Cerebellar nuclear complex (tissue), 1 donor: ENCODE results near the gene TTC23L.

Experiments
- DNase-seq, 2 experiments: peaks; one replicate each; lab custom pipeline; 2025; lab: John Stamatoyannopoulos, UW

Gene TTC23L

GRCh38 chr5:34833090-34833489 lies 5.9 kb upstream of the TTC23L start:
- no peak for DNase-seq

- no peak for DNase-seq
Measured at GRCh38 chr5:34833976-34834793, 4.8 kb upstream of the TTC23L start.

GRCh38 chr5:34834794-34835089 lies 4.2 kb upstream of the TTC23L start:
- no peak for DNase-seq

DNA sequence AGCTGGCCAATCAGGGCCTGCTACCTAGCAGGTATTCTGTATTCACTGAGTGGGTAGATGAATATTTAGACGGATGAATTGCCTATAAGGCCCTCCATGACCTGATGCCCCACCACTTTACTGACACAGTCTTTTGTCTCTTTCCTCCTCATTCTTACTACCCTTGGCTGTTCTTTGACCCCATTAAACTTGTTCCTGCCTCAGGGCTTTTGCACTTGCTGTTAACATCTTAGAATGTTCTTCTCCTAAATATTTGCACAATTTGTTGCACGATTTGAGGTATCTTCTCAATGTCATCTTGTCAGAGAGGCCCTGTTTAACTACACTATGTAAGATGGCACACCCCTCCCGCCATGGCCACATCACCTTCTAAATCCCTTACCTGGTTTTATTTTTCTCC lies 3.3 kb upstream of the TTC23L start:
- DNase-seq = no peak

DNA sequence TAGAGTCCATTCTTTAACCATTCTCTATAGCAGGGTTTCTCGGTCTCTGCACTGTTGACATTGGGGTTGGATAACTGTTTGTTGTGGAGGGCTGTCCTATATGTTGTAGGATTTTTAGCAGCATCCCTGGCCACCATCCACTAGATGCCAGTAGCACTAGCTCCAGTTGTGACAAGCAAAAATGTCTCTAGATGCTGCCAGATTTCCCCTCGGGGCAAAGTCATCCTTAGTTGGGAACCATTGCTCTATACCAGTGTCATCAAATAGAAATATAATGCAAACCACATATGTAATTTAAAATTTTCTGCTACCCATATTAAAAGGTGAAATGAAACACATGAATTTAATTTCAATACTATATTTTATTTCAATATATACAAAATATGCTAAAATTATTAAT lies 2.9 kb downstream of the TTC23L start:
- no peak for DNase-seq

- DNase-seq = no peak
Measured at GRCh38 chr5:34842554-34842953, 3.6 kb downstream of the TTC23L start.

GRCh38 chr5:34843497-34843896 lies 4.5 kb downstream of the TTC23L start:
- DNase-seq = no peak

DNA sequence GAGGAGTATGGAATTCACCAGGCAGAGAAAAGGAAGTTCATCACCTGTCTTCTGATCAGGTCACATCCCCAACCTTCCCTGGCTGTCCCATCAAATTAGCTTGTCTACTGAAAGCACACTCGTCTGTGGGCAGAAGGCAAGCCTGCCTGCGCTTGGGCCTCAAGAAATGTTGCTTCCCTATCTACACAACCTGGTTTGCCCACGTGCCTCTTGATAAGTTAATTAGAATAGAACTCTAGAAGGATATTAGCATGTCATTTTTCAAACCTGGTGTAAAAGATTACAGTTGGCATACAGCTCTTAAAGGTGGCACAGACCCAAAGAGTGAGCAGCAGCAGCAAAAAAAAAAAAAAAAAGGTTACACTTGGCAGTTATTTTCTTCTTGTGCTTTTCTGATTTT lies 5.1 kb downstream of the TTC23L start:
- DNase-seq = no peak

GRCh38 chr5:34844999-34845398 lies 6.0 kb downstream of the TTC23L start:
- no peak for DNase-seq

- no peak for DNase-seq
Measured at GRCh38 chr5:34847056-34847455, 8.1 kb downstream of the TTC23L start.

DNA sequence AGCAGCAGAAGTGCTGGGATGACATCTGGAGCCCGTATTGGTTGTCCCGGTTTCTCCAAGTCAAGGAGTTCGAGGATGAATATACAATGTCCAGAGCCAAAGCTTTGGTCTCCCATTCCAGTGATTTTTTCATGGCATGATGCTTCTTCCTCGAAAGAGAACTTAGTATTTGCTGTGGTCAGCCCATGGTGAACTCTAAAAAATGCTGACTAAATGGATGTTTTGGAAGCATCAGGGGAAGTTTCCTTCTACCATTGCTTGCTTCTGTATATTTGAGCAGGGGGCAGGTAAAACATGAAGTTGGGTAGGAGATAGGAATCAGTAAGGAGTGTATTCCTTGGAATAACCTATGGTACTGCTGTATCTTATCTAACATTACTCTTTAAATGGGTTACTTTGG lies 8.6 kb downstream of the TTC23L start:
- DNase-seq = no peak

DNA sequence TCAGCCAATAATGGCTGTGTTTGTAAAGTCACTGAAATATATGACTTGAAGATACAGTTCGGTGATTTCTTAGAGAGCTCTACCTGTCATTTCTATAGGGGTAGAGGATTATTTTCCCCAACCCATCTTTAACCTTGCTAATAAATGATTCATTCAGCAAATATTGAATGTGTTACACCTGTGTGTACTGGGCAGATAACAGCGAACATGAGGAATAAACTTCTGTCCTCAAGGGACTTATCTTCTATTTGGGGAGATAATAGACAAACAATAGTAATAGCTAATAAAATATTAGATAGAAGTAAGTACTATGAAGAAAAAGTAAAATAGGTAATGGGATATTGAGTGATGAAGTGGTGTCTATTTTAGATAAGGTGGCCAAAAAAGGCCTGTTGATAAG lies 9.3 kb downstream of the TTC23L start:
- no peak for DNase-seq

- DNase-seq = no peak
Measured at GRCh38 chr5:34849253-34849652, 10.3 kb downstream of the TTC23L start.

DNA sequence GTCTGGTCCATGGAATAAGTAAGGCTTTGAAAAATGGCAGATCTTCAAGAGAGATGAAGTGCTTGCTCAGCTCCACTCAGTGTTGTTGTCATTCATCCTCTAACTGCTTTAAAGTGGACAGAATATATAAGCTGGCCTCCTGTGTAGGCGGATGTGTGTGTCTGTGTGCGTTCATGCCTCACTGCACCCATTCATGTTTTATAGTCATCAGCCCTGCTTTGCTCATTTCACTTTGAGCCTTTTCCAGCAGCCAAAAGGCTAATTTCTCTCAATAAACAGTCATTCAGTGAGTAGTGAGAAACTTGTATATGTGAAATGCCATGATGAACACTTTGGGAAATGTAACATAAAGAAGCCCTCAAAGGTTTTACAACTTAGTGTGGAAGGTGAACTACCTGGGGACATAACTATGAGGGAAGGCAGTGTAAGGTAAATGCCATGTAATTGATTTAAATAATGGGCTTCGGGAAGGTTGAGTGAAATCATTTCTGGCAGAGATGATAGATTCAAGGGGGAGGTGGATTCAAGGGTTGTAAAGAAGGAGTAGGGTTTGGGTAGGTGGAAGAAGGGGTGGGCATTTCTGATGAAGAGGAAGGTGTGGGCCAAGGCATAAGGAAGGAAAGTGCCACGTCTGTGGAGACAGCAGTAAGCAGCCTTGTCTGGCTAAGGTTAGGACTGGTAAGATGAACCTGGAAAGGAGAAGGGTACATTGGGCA lies 15.7 kb downstream of the TTC23L start:
- DNase-seq = no peak

DNA sequence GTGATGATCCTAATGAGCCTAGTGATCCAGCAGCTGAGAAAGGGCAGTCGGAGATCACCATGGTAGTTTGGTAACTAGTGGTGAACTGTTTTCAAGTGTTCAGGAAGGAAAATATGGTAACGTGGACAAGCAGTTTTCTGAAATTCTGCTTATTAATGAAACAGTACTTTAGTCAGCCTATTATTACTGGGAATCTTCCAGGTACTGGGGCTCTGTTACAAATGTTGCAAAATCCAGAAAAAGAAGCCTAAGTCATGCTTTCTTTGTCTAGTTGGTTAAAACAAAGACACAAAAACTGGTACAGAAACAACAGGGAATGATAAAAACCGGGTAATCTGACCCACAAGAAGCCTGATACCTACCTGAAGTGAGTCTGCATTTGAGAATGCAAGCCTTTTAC lies 18.2 kb downstream of the TTC23L start:
- DNase-seq = no peak

GRCh38 chr5:34857894-34858293 lies 18.9 kb downstream of the TTC23L start:
- no peak for DNase-seq

- DNase-seq = no peak
Measured at GRCh38 chr5:34858790-34859189, 19.8 kb downstream of the TTC23L start.

DNA sequence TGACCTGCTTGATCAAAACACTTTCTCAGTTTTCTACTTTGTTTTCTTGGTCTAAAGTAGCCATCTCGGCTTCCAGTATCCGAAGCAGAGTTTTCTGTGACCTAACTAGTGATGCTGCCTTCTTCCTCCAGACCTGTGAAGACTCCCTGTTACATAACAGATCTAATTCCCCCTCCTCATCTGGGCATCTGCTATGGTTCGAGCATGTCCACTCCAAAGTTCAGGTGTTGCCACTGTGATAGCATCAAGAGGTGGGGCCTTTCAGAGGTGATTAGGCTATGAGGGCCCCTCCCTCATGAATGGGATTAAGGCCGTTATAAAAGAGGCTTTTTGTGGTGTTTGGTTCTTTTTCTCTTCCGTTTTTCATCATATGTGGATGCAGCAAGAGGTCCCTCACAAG lies 20.3 kb downstream of the TTC23L start:
- no peak for DNase-seq

GRCh38 chr5:34863946-34864345 lies 25.0 kb downstream of the TTC23L start:
- no peak for DNase-seq

GRCh38 chr5:34865091-34865490 lies 26.1 kb downstream of the TTC23L start:
- DNase-seq = no peak

DNA sequence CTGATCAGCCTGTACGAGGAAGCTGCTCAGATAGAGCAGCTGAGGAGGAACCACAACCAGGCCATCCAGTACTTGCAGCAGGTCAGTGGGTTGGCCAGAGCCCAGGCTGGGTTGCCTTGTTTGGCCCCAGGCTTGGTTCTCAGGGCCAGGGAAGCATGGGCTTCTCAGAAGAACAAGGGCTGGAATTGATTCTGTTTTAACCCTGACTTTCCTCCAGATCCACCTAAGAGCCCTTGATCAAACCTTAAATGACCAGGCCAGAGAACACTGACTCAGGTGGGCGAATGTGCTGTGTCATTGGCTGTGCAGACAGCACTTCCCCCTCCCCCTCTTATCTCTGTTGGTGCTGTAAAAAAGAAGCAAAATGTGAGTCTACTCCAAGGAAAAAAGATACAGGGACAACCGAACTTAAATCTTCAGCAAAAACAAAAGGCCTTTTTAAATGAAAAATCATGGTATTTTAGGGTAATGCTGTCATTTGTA lies 28.1 kb downstream of the TTC23L start:
- DNase-seq = no peak

GRCh38 chr5:34867660-34868059 lies 28.7 kb downstream of the TTC23L start:
- DNase-seq = no peak

GRCh38 chr5:34868791-34869190 lies 29.8 kb downstream of the TTC23L start:
- no peak for DNase-seq

DNA sequence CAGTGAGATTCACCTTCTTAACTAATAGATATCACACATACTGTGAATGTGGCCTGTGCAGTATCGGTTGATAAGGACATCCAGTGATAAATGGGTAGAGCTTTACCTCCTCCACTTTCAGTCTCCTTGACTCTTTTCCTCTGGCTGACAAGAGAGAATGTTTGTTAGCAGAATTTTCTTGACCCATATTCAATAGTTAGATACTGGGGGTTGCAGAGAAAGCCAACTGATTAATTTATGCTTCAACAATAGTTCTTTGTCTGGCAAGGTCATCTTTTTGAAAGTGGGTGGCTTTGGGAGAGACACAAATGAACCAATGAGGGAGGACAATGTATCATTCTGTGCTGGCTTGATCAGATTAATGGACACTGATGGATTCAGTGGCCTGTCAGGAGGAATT lies 30.3 kb downstream of the TTC23L start:
- DNase-seq = no peak
